ENCODE measurements around the gene DENND5B. TPM values are rescaled to one million over a fixed set of nuclear protein-coding genes. Genes with fewer than 3 reads are reported as not detected.
"Not testable (repeated sequence)": the region's sequence is repeated elsewhere in the genome, so short reads cannot be mapped to it uniquely, and the experiment has no call there.

The DENND5B gene
- total and polyA plus RNA-seq, 2 donors = 2.3 to 2.9 TPM

DNA sequence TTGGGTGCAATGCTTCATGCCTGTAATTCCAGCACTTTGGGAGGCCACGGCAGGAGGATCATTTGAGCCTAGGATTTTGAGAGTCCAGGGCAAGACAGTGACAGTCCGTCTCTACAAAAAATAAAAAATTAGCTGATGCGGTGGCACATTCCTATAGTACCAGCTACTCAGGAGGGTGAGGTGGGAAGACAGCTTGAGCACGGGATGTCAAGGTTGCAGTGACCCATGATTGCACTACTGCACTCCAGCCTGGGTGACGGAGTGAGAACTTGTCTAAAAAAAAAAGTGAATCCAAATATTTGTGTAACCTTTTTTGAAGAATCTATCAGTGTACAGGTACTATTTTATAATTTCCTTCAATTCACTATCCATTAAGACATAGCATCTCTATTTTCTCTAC, 112.5 kb downstream of the DENND5B start:
- no peak overlapping the region for H3K27ac ChIP-seq (ENCODE audit: low read depth in 1 of 2, low read length in 1 of 2)
- no peak overlapping the region for H3K4me3 ChIP-seq (ENCODE audit: low read length in 2 of 2)
- no peaks in the 10 kb centered on the region for H3K27me3 ChIP-seq (ENCODE audit: control insufficient read depth in 2 of 2, insufficient read depth in 1 of 2, low read length in 1 of 2)
- no peaks in the 10 kb centered on the region for H3K4me1 ChIP-seq (ENCODE audit: control insufficient read depth in 2 of 2, insufficient read depth in 2 of 2, low read length in 2 of 2)
- no peaks in the 10 kb centered on the region for H3K36me3 ChIP-seq (ENCODE audit: control insufficient read depth in 2 of 2, insufficient read depth in 2 of 2, low read length in 1 of 2)
- no peak for DNase-seq (ENCODE audit: low read depth in 6 of 9, low spot score in 9 of 9)
- H3K9me3 ChIP-seq (ENCODE audit: control insufficient read depth in 2 of 2, insufficient read depth in 1 of 2, low read length in 1 of 2) = no peaks in the 10 kb centered on the region
- WGBS = 96% methylated on average over 5 of the region's 5 CpGs

DNA sequence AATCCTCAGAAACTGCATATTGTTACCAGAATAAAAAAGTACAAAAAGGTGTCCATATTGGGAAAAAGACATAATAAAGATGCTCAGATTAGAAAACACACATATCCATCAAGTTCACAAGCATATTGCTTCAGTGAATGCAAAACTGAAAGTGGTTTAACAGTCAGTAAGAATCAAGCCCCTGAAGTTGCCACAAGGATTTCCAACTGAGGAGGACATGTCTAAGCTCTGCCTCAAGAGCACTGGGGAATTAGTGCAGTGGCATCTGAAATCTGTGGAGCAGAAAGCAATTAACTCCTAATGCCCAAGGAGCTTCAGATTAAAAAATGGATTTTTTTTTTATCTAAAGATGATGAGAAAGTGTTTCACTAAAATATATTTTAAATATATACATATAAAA, 113.2 kb downstream of the DENND5B start:
- Histone ChIP-seq H3K9me3 (ENCODE audit: control insufficient read depth in 2 of 2, insufficient read depth in 1 of 2, low read length in 1 of 2) (no peaks in the 10 kb centered on the region), H3K27ac (ENCODE audit: low read depth in 1 of 2, low read length in 1 of 2) (no peak overlapping the region), H3K27me3 (ENCODE audit: control insufficient read depth in 2 of 2, insufficient read depth in 1 of 2, low read length in 1 of 2) (no peaks in the 10 kb centered on the region), H3K4me3 (ENCODE audit: low read length in 2 of 2) (no peak overlapping the region), H3K4me1 (ENCODE audit: control insufficient read depth in 2 of 2, insufficient read depth in 2 of 2, low read length in 2 of 2) (no peaks in the 10 kb centered on the region), H3K36me3 (ENCODE audit: control insufficient read depth in 2 of 2, insufficient read depth in 2 of 2, low read length in 1 of 2) (no peaks in the 10 kb centered on the region)
- no peak for DNase-seq (ENCODE audit: low read depth in 6 of 9, low spot score in 9 of 9)

DNA sequence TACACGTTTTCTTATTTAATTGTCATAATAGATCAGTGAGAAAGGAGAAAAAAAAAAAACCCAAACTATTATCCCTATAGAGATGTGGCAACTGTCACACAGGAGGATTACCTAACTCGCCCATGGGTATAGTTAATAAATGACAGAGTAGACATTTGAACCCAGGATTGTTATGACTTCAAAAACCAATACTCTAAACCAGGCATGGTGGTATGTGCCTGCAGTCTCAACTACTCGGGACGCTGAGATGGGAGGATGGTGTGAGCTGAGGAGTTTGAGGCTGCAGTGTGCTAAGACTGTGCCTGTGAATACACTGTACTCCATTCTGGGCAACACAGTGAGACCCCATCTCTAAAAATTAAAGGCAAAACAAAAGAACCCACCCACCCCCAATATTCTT, 114.5 kb downstream of the DENND5B start:
- WGBS = 98% methylated on average over 4 of the region's 4 CpGs
- Histone ChIP-seq H3K4me1 (ENCODE audit: control insufficient read depth in 2 of 2, insufficient read depth in 2 of 2, low read length in 2 of 2) (no peaks in the 10 kb centered on the region), H3K27me3 (ENCODE audit: control insufficient read depth in 2 of 2, insufficient read depth in 1 of 2, low read length in 1 of 2) (no peaks in the 10 kb centered on the region), H3K27ac (ENCODE audit: low read depth in 1 of 2, low read length in 1 of 2) (no peak overlapping the region), H3K9me3 (ENCODE audit: control insufficient read depth in 2 of 2, insufficient read depth in 1 of 2, low read length in 1 of 2) (no peaks in the 10 kb centered on the region), H3K36me3 (ENCODE audit: control insufficient read depth in 2 of 2, insufficient read depth in 2 of 2, low read length in 1 of 2) (no peaks in the 10 kb centered on the region), H3K4me3 (ENCODE audit: low read length in 2 of 2) (no peak overlapping the region)
- DNase-seq (ENCODE audit: low read depth in 6 of 9, low spot score in 9 of 9) = no peak

DNA sequence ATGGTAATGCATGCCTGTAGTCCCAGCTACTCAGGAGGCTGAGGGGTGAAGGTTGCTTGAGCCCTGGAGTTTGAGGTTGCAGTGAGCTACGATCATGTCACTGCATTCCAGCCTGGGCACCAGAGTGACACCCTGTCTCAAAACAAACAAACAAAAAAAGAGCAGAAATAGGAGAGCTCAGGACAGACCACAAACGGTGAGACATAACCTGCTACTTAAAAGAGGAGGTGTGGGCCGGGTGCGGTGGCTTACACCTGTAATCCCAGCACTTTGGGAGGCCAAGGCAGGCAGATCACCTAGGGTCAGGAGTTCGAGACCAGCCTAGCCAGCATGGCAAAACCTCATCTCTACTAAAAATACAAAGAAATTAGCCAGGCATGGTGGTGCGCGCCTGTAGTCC, 115.3 kb downstream of the DENND5B start:
- not testable (repeated sequence) for H3K4me1 ChIP-seq (ENCODE audit: control insufficient read depth in 2 of 2, insufficient read depth in 2 of 2, low read length in 2 of 2); H3K4me3 ChIP-seq (ENCODE audit: low read length in 2 of 2); H3K36me3 ChIP-seq (ENCODE audit: control insufficient read depth in 2 of 2, insufficient read depth in 2 of 2, low read length in 1 of 2); DNase-seq (ENCODE audit: low read depth in 6 of 9, low spot score in 9 of 9); H3K27ac ChIP-seq (ENCODE audit: low read depth in 1 of 2, low read length in 1 of 2); H3K27me3 ChIP-seq (ENCODE audit: control insufficient read depth in 2 of 2, insufficient read depth in 1 of 2, low read length in 1 of 2); H3K9me3 ChIP-seq (ENCODE audit: control insufficient read depth in 2 of 2, insufficient read depth in 1 of 2, low read length in 1 of 2)
- WGBS = 96% methylated on average over 7 of the region's 7 CpGs

DNA sequence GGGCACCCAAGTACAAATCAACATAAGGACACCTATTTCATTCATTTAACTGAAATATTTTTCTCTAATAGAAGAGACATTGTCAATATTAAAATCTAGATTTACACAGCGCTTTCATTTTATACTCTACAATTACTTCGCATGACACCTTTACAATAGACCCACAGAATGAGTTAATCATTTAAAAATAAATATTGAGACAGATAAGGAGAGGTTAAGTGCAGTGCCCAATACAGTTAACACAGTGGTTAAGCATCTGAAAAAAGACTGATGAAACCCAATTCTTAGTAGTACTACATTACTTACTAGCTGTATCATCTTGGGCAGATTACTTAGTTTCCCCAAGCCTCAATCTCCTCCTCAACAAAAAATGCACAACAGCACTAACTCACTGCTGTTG, 116.2 kb downstream of the DENND5B start:
- Histone ChIP-seq H3K27me3 (ENCODE audit: control insufficient read depth in 2 of 2, insufficient read depth in 1 of 2, low read length in 1 of 2) (no peaks in the 10 kb centered on the region), H3K9me3 (ENCODE audit: control insufficient read depth in 2 of 2, insufficient read depth in 1 of 2, low read length in 1 of 2) (no peaks in the 10 kb centered on the region), H3K4me3 (ENCODE audit: low read length in 2 of 2) (no peak overlapping the region), H3K4me1 (ENCODE audit: control insufficient read depth in 2 of 2, insufficient read depth in 2 of 2, low read length in 2 of 2) (no peaks in the 10 kb centered on the region), H3K36me3 (ENCODE audit: control insufficient read depth in 2 of 2, insufficient read depth in 2 of 2, low read length in 1 of 2) (no peaks in the 10 kb centered on the region), H3K27ac (ENCODE audit: low read depth in 1 of 2, low read length in 1 of 2) (no peak overlapping the region)
- WGBS = 98% methylated on average over 2 of the region's 2 CpGs
- no peak for DNase-seq (ENCODE audit: low read depth in 6 of 9, low spot score in 9 of 9)

DNA sequence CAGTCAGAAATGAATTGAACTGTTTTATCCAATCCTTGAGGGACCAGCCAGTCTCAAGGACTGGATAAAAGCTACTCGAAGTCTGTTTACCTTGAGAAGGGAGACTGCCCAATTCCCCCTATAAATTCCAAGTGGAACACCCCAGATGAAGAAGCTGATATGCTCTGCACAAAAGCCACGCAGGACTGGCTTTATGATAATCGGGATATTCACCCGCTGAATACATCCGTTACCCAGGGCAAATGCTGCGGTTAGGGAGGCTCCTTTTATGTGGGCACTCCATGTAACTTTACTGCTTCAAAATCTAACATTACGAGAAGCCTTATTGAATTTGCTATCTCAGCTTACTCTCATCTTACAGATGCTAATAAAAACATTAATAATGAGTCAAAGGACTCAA, 119.1 kb downstream of the DENND5B start:
- no peak for DNase-seq (ENCODE audit: low read depth in 6 of 9, low spot score in 9 of 9)
- no peaks in the 10 kb centered on the region for H3K4me1 ChIP-seq (ENCODE audit: control insufficient read depth in 2 of 2, insufficient read depth in 2 of 2, low read length in 2 of 2)
- no peaks in the 10 kb centered on the region for H3K9me3 ChIP-seq (ENCODE audit: control insufficient read depth in 2 of 2, insufficient read depth in 1 of 2, low read length in 1 of 2)
- H3K4me3 ChIP-seq (ENCODE audit: low read length in 2 of 2) = no peak overlapping the region
- H3K27ac ChIP-seq (ENCODE audit: low read depth in 1 of 2, low read length in 1 of 2) = no peak overlapping the region
- H3K27me3 ChIP-seq (ENCODE audit: control insufficient read depth in 2 of 2, insufficient read depth in 1 of 2, low read length in 1 of 2) = no peaks in the 10 kb centered on the region
- WGBS = 93% methylated on average over 7 of the region's 7 CpGs
- no peaks in the 10 kb centered on the region for H3K36me3 ChIP-seq (ENCODE audit: control insufficient read depth in 2 of 2, insufficient read depth in 2 of 2, low read length in 1 of 2)

DNA sequence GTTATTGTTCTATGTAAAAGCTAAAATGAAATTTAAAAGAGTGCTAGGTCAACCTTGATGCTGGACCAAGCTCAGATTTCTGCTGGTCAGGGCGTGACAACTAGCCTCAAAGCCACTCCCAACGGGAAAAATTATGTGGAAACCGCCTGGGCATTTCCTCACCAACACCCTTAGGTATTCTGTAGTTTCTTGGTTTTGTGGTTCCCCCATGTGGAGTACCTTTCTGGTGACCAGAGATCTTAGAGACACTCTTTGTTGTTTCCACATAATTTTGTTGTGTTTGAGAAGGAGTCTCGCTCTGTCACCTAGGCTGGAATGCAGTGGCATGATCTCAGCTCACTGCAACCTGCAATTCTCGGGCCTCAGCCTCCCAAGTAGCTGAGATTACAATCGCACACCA, 119.9 kb downstream of the DENND5B start:
- H3K27me3 ChIP-seq (ENCODE audit: control insufficient read depth in 2 of 2, insufficient read depth in 1 of 2, low read length in 1 of 2) = no peaks in the 10 kb centered on the region
- no peaks in the 10 kb centered on the region for H3K36me3 ChIP-seq (ENCODE audit: control insufficient read depth in 2 of 2, insufficient read depth in 2 of 2, low read length in 1 of 2)
- no peak overlapping the region for H3K27ac ChIP-seq (ENCODE audit: low read depth in 1 of 2, low read length in 1 of 2)
- no peaks in the 10 kb centered on the region for H3K4me1 ChIP-seq (ENCODE audit: control insufficient read depth in 2 of 2, insufficient read depth in 2 of 2, low read length in 2 of 2)
- no peaks in the 10 kb centered on the region for H3K9me3 ChIP-seq (ENCODE audit: control insufficient read depth in 2 of 2, insufficient read depth in 1 of 2, low read length in 1 of 2)
- 97% methylated on average over 6 of the region's 6 CpGs for WGBS
- H3K4me3 ChIP-seq (ENCODE audit: low read length in 2 of 2) = no peak overlapping the region
- DNase-seq (ENCODE audit: low read depth in 6 of 9, low spot score in 9 of 9) = no peak

DNA sequence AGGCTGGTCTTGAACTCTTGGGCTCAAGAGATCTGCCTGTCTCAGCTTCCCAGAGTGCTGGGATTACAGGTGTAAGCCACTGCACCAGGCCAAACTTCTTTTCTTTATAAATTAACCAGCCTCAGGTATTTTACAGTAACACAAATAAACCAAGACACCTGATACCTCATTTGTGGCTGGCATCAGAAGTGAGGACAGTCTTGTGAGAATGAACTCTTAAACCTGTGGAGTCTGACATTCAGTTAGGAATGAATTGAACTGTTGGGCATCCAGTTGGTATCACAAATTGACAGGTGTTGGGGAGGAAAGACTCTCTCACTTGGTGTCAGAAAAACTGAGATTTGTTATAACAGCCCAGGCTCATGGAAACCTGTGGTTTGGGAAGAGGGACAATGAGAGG, 120.5 kb downstream of the DENND5B start:
- Histone ChIP-seq H3K4me1 (ENCODE audit: control insufficient read depth in 2 of 2, insufficient read depth in 2 of 2, low read length in 2 of 2) (no peaks in the 10 kb centered on the region), H3K27ac (ENCODE audit: low read depth in 1 of 2, low read length in 1 of 2) (no peak overlapping the region), H3K27me3 (ENCODE audit: control insufficient read depth in 2 of 2, insufficient read depth in 1 of 2, low read length in 1 of 2) (no peaks in the 10 kb centered on the region), H3K9me3 (ENCODE audit: control insufficient read depth in 2 of 2, insufficient read depth in 1 of 2, low read length in 1 of 2) (no peaks in the 10 kb centered on the region), H3K36me3 (ENCODE audit: control insufficient read depth in 2 of 2, insufficient read depth in 2 of 2, low read length in 1 of 2) (no peaks in the 10 kb centered on the region), H3K4me3 (ENCODE audit: low read length in 2 of 2) (no peak overlapping the region)
- DNase-seq (ENCODE audit: low read depth in 6 of 9, low spot score in 9 of 9) = no peak

DNA sequence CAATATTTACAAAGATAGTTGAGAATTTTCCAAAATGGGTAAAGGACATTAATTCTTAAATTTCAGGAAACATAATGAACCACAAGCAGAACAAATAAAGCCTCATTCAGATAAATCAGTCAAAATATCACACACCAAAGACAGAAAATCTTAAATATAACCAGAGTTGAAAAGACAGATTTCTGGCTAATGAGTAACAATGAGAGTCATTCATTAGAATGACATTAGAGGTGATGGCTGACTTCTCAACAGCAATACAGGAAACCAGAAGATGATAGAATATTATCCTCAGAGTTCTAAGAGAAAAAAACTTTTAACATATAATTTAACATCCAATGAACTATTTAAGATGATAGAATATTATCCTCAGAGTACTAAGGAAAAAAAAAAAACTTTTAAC, 124.2 kb downstream of the DENND5B start:
- no peaks in the 10 kb centered on the region for H3K9me3 ChIP-seq (ENCODE audit: control insufficient read depth in 2 of 2, insufficient read depth in 1 of 2, low read length in 1 of 2)
- no peak overlapping the region for H3K27ac ChIP-seq (ENCODE audit: low read depth in 1 of 2, low read length in 1 of 2)
- H3K36me3 ChIP-seq (ENCODE audit: control insufficient read depth in 2 of 2, insufficient read depth in 2 of 2, low read length in 1 of 2) = no peaks in the 10 kb centered on the region
- H3K4me1 ChIP-seq (ENCODE audit: control insufficient read depth in 2 of 2, insufficient read depth in 2 of 2, low read length in 2 of 2) = no peaks in the 10 kb centered on the region
- H3K4me3 ChIP-seq (ENCODE audit: low read length in 2 of 2) = no peak overlapping the region
- no peaks in the 10 kb centered on the region for H3K27me3 ChIP-seq (ENCODE audit: control insufficient read depth in 2 of 2, insufficient read depth in 1 of 2, low read length in 1 of 2)
- no peak for DNase-seq (ENCODE audit: low read depth in 6 of 9, low spot score in 9 of 9)

DNA sequence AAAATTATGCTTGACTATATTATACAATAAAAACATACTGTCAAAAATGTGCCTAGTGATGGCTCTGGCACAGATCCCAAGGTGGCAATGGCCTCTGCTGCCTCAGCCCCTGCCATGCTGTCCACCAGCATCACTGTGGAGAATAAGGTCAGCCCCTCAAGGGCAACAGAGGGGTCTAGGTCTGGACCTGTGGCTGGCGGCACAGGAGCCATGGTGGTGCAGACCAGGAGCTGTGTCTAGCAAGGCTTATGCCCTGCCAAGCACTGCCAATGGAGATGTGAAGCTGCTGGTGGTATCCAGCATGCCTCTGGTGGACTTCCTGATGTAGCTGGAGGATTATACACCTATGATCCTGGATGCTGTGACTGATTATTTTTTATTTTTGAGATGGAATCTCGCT, 125.9 kb downstream of the DENND5B start:
- Histone ChIP-seq H3K9me3 (ENCODE audit: control insufficient read depth in 2 of 2, insufficient read depth in 1 of 2, low read length in 1 of 2) (no peaks in the 10 kb centered on the region), H3K4me1 (ENCODE audit: control insufficient read depth in 2 of 2, insufficient read depth in 2 of 2, low read length in 2 of 2) (no peaks in the 10 kb centered on the region), H3K36me3 (ENCODE audit: control insufficient read depth in 2 of 2, insufficient read depth in 2 of 2, low read length in 1 of 2) (no peaks in the 10 kb centered on the region), H3K27me3 (ENCODE audit: control insufficient read depth in 2 of 2, insufficient read depth in 1 of 2, low read length in 1 of 2) (no peaks in the 10 kb centered on the region), H3K27ac (ENCODE audit: low read depth in 1 of 2, low read length in 1 of 2) (no peak overlapping the region), H3K4me3 (ENCODE audit: low read length in 2 of 2) (no peak overlapping the region)
- 100% methylated on average over 2 of the region's 2 CpGs for WGBS
- no peak for DNase-seq (ENCODE audit: low read depth in 6 of 9, low spot score in 9 of 9)
